CD8-positive, alpha-beta memory T cell (primary cell): ENCODE measurements around the gene GOLGB1. TPM values are rescaled to one million over a fixed set of nuclear protein-coding genes. Genes with fewer than 3 reads are reported as not detected.
"Not testable (repeated sequence)": the region's sequence is repeated elsewhere in the genome, so short reads cannot be mapped to it uniquely, and the experiment has no call there.

Source experiments
- CTCF ChIA-PET: fragments of 350-600 bp; sonication (Branson Sonifier 250); formaldehyde crosslinking; loops from one replicate; lab custom pipeline; 2021; ENCODE audit warnings: antibody characterized with exemption; lab: Charles Lee
- POLR2A ChIA-PET: fragments of 350-600 bp; sonication (Branson Sonifier 250); formaldehyde crosslinking; loops from one replicate; lab custom pipeline; 2021; ENCODE audit warnings: antibody characterized with exemption; lab: Charles Lee
- DNase-seq, 5 donors: peaks; one replicate each; pipeline versions ENCODE4 v3.0.0 to v3.0.0-alpha.2; 2020 to 2022; ENCODE audit warnings: mixed read lengths in 1 of 5
- H3K27ac ChIP-seq: one replicate; pipeline ENCODE4 v1.7.0; 2013; ENCODE audit warnings: low read depth, mild to moderate bottlenecking, low read length, moderate library complexity
- H3K27me3 ChIP-seq: 2 replicates; pipeline ENCODE4 v1.7.0; 2013; ENCODE audit warnings: low read length, mild to moderate bottlenecking; ENCODE audit not compliant: insufficient read depth, poor library complexity, severe bottlenecking
- H3K36me3 ChIP-seq: 2 replicates; pipeline ENCODE4 v1.7.0; 2013; ENCODE audit warnings: mild to moderate bottlenecking, low read length, moderate library complexity; ENCODE audit not compliant: insufficient read depth
- H3K4me1 ChIP-seq: 2 replicates; pipeline ENCODE4 v1.7.0; 2013; ENCODE audit warnings: mild to moderate bottlenecking, low read length, moderate library complexity; ENCODE audit not compliant: insufficient read depth
- H3K4me3 ChIP-seq: 2 replicates; pipeline ENCODE4 v1.7.0; 2013; ENCODE audit warnings: mild to moderate bottlenecking, low read length
- H3K9me3 ChIP-seq: 2 replicates; pipeline ENCODE4 v1.7.0; 2013; ENCODE audit warnings: mild to moderate bottlenecking, low read length
- H3K27ac Mint-ChIP-seq, 8 donors: one replicate each; pipeline ENCODE4 v1.8.0; 2020 to 2021; ENCODE audit warnings: mixed read lengths in 8 of 8, mild to moderate bottlenecking in 6 of 8, inconsistent platforms in 3 of 8, moderate library complexity in 3 of 8
- H3K27me3 Mint-ChIP-seq, 2 donors: one replicate each; pipeline ENCODE4 v1.8.0; 2020 to 2021; ENCODE audit warnings: mixed read lengths in 2 of 2, mild to moderate bottlenecking in 1 of 2, moderate library complexity in 1 of 2
- H3K36me3 Mint-ChIP-seq, 3 donors: one replicate each; pipeline ENCODE4 v1.8.0; 2020 to 2021; ENCODE audit warnings: mixed read lengths in 3 of 3, inconsistent platforms in 1 of 3, mild to moderate bottlenecking in 1 of 3
- H3K4me1 Mint-ChIP-seq, 3 donors: one replicate each; pipeline ENCODE4 v1.8.0; 2020 to 2021; ENCODE audit warnings: mixed read lengths in 3 of 3, inconsistent platforms in 1 of 3, mild to moderate bottlenecking in 1 of 3
- H3K4me3 Mint-ChIP-seq, 7 donors: one replicate each; pipeline ENCODE4 v1.8.0; 2020 to 2021; ENCODE audit warnings: mixed read lengths in 7 of 7, mild to moderate bottlenecking in 6 of 7, moderate library complexity in 4 of 7, inconsistent platforms in 2 of 7
- H3K9me3 Mint-ChIP-seq, 5 donors: one replicate each; pipeline ENCODE4 v1.8.0; 2020 to 2022; ENCODE audit warnings: mixed read lengths in 5 of 5, mild to moderate bottlenecking in 3 of 5, moderate library complexity in 2 of 5, inconsistent platforms in 1 of 5
- polyA plus RNA-seq: library from polyadenylated mRNA; unstranded; fragments of 300-500 nt; fragmentation: Illumina TruSeq; gene quantifications from one replicate; pipeline ENCODE4 v1.2.3, GENCODE V29; 2021
- total RNA-seq, 2 experiments: library from RNA; stranded (reverse); gene quantifications; one replicate each; pipeline ENCODE4 v1.2.3, GENCODE V29; 2021

The GOLGB1 gene
- total and polyA plus RNA-seq, 3 experiments from 2014 or later, result 16.0 to 20.6 (median 17.3) TPM

DNA sequence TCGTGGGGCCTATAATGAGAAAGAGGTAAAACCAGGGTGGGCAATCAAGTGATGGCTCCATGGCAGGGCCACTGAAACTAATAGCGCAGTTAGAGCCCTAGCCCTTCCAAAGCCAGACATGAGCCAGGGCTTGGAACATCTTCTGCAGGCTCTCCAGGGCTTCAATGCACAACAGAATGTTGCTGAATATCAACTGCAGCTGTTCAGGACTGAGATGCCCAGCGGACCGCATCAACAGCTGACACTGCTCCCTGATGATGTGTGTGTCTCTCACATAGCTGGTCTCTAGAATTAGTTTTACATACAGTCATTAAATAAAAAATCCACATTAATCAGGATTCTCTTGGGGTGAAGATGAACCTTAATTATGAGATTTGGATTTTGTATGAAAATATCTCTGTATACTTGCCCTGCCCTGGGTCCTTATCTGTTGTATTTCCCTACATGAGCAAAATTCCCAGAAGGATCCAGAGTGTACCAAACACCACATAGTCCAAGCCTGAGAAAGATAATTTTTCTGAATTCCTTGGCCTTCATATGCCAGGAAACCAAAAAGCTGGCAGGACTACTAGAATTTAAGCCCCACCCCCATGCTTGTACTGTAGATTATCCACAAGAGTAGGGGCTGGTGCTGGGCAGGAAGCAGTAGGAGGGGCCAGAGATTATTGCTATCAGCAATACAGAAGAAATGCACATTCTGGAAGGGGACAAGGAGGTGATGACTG is 7.7 kb upstream of the GOLGB1 start:
- H3K27ac Mint-ChIP-seq, result no peak overlapping the region
- peaks cover 0 to 4% (median 0%) of the 10 kb centered on the region in 3 donors for H3K36me3 Mint-ChIP-seq
- H3K4me3 Mint-ChIP-seq, result no peak overlapping the region
- no peaks in the 10 kb centered on the region for H3K4me1 Mint-ChIP-seq
- ChIA-PET POLR2A (no interaction called here), CTCF (no interaction called here)
- Histone ChIP-seq H3K27me3 (no peaks in the 10 kb centered on the region), H3K36me3 (no peaks in the 10 kb centered on the region), H3K9me3 (no peaks in the 10 kb centered on the region), H3K27ac (no peak overlapping the region), H3K4me3 (no peak overlapping the region), H3K4me1 (no peaks in the 10 kb centered on the region)
- H3K9me3 Mint-ChIP-seq, result no peaks in the 10 kb centered on the region
- peaks cover 4 to 12% of the 10 kb centered on the region in 2 donors for H3K27me3 Mint-ChIP-seq
- DNase-seq, result no peak

DNA sequence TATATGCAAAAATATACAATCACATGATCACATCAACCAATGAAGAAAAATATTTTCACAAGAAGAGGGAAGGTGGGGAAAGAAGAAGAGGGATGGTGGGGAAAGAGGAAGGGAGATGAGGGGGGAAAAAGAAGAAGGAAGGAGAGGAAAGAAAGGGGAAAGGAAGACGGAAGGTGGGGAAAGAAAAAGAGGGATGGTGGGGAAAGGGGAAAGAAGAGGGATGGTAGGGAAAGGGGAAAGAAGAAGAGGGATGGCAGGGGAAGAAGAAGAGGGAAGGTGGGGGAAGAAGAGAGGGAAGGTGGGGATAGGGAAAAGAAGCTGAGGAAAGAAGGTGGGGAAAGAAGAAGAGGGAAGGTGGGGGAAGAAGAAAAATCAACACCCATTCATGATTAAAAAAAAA is 3.2 kb upstream of the GOLGB1 start:
- no peaks in the 10 kb centered on the region for H3K36me3 ChIP-seq
- no peaks in the 10 kb centered on the region for H3K27me3 ChIP-seq
- no peak overlapping the region for H3K27ac ChIP-seq
- Mint-ChIP-seq H3K4me3 (no peak overlapping the region), H3K36me3 (peaks cover 1 to 4% (median 1%) of the 10 kb centered on the region in 3 donors), H3K9me3 (peaks cover 0 to 2% (median 0%) of the 10 kb centered on the region in 5 donors), H3K27ac (no peak overlapping the region), H3K27me3 (peaks cover 13 to 14% of the 10 kb centered on the region in 2 donors), H3K4me1 (peaks cover 0 to 3% (median 0%) of the 10 kb centered on the region in 3 donors)
- DNase-seq, result no peak
- H3K4me1 ChIP-seq, result peaks cover 19% of the 10 kb centered on the region
- ChIA-PET CTCF (no interaction called here), POLR2A (no interaction called here)
- no peak overlapping the region for H3K4me3 ChIP-seq
- H3K9me3 ChIP-seq, result no peaks in the 10 kb centered on the region

DNA sequence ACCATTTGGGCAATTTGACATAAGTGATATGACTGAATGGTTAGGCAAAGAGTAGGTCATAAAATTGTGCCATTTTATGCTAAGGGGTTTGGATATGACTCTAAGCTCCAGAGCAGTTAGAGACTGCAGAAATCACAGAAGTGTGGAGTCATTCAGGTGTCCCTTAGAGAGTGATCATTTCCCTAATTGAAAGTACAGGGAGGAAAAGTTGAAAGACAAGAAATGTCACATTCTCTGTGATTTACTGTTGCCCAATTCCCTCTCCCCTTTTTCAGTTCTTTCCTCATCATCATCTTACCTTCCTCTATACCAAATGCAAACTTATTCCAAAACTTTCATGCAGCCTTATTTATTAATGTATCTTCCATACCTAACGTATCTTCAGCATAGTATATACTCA is 2.7 kb upstream of the GOLGB1 start:
- no peaks in the 10 kb centered on the region for H3K36me3 ChIP-seq
- no peaks in the 10 kb centered on the region for H3K9me3 ChIP-seq
- DNase-seq, result no peak
- H3K27me3 ChIP-seq, result no peaks in the 10 kb centered on the region
- ChIA-PET CTCF (no interaction called here), POLR2A (no interaction called here)
- Mint-ChIP-seq H3K4me1 (peaks cover 0 to 6% (median 4%) of the 10 kb centered on the region in 3 donors), H3K27ac (no peak overlapping the region), H3K27me3 (peaks cover 13 to 14% of the 10 kb centered on the region in 2 donors), H3K4me3 (no peak overlapping the region), H3K36me3 (peaks cover 1 to 4% (median 1%) of the 10 kb centered on the region in 3 donors), H3K9me3 (peaks cover 0 to 2% (median 0%) of the 10 kb centered on the region in 5 donors)
- H3K4me1 ChIP-seq, result peaks cover 23% of the 10 kb centered on the region
- H3K4me3 ChIP-seq, result no peak overlapping the region
- H3K27ac ChIP-seq, result no peak overlapping the region

DNA sequence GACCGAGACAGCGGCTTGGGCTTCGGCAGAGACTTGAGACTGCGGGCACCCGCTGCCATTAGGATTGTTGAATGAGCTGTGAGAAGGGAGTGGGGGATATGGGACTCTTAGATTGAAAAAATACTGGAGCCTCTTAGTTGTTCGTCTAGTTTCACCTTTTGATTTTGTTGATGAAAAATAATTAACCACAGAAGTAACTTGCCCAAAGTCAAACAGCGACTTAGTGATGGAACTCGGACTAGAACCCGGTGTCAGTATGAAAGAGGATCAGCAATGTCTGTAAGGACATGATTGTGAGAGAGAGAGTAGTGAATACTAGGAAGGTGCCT is 510 bp upstream of the GOLGB1 start:
- peaks cover 0 to 1% (median 1%) of the 10 kb centered on the region in 3 donors for H3K36me3 Mint-ChIP-seq

DNA sequence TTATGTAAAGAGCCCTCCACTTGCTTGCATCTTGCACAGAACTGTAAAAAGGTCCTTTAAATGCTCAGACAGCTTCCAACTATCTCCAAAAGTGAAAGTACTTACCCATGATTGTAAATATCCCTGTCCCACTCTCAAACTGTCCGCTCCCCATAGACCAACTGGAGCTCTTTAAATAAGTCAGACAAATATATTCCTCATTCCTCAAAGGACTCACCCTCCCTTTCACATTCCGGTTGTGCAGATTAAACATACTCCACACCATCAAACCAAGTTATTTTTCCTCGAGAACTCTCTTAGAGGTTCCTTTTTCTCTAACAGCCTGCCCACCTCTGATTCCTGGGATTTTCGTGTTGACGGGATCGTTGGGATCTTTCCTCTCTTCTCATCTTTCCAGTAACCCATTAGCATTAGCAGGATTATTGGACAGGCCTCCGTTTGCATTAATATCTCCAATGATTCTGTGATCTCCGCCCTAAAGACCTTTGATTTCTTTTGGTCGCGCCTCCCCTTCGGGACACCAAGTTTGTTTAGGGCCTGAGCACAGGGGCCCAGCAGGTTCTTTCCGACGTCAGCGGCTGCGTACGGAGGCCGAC is 763 bp downstream of the GOLGB1 start:
- Mint-ChIP-seq H3K4me1 (peaks cover 9 to 21% (median 13%) of the 10 kb centered on the region in 3 donors), H3K4me3 (no peak overlapping the region), H3K27ac (no peak overlapping the region), H3K27me3 (peaks cover 8 to 13% of the 10 kb centered on the region in 2 donors), H3K36me3 (peaks cover 0 to 2% (median 1%) of the 10 kb centered on the region in 3 donors), H3K9me3 (peaks cover 0 to 2% (median 0%) of the 10 kb centered on the region in 5 donors)
- ChIA-PET CTCF (interaction anchor here (1.0 to 1.5 kb wide), 2 partner anchors 10 to 24 kb away, joined by 3 to 4 read pairs; no protein-coding TSS in a partner anchor), POLR2A (interaction anchor here (0.7 to 0.9 kb wide), 2 partner anchors 94 to 636 kb away, joined by 3 to 4 read pairs; partner anchors contain the start of gene FAM162A)
- H3K9me3 ChIP-seq, result no peaks in the 10 kb centered on the region
- H3K4me3 ChIP-seq, result peak overlapping the region; percentile 90
- H3K4me1 ChIP-seq, result peaks cover 23% of the 10 kb centered on the region
- peak overlapping the region; percentile 99 for H3K27ac ChIP-seq
- peak in 2 of 5 donors; percentile 3 to 14 for DNase-seq
- no peaks in the 10 kb centered on the region for H3K36me3 ChIP-seq
- no peaks in the 10 kb centered on the region for H3K27me3 ChIP-seq

More for the DNA sequence above, 510 bp upstream of the GOLGB1 start:
- Histone ChIP-seq H3K9me3 (no peaks in the 10 kb centered on the region), H3K4me1 (peaks cover 23% of the 10 kb centered on the region), H3K4me3 (peak overlapping the region; percentile 69), H3K36me3 (no peaks in the 10 kb centered on the region), H3K27me3 (no peaks in the 10 kb centered on the region), H3K27ac (peak overlapping the region; percentile 99)
- Mint-ChIP-seq H3K27ac (no peak overlapping the region), H3K9me3 (peaks cover 0 to 2% (median 0%) of the 10 kb centered on the region in 5 donors), H3K4me3 (no peak overlapping the region), H3K4me1 (peaks cover 4 to 15% (median 8%) of the 10 kb centered on the region in 3 donors), H3K27me3 (peaks cover 8 to 13% of the 10 kb centered on the region in 2 donors)
- ChIA-PET POLR2A (interaction anchor here (0.5 to 0.6 kb wide), 3 partner anchors 35 to 1277 kb away, joined by 3 to 7 read pairs (median 5); partner anchors contain the start of gene SEMA5B), CTCF (no interaction called here)
- no peak for DNase-seq

DNA sequence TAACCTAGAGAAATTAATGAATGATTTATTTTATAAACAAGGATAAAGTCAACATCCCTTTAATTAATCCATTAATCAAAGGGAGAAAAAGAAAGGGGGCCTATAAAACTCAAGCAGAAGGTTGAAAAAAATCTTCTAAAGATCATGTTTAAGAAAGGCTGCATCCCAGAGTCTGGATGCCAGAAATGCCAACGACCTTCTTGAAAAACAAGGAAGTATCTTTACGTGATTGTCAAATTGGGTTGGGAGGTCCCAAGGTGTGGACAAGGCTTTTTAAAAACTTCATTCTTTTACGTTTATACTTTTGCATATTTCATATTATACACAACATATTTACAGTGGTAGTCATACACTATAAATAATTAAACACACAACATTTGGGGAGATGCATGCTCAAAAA is 1.6 kb downstream of the GOLGB1 start:
- Histone ChIP-seq H3K4me3 (peak overlapping the region; percentile 90), H3K27me3 (no peaks in the 10 kb centered on the region), H3K9me3 (no peaks in the 10 kb centered on the region), H3K4me1 (peaks cover 23% of the 10 kb centered on the region), H3K36me3 (no peaks in the 10 kb centered on the region), H3K27ac (no peak overlapping the region)
- peaks cover 8 to 13% of the 10 kb centered on the region in 2 donors for H3K27me3 Mint-ChIP-seq
- ChIA-PET CTCF (interaction anchor here (1.5 kb wide), 1 partner anchor 9 kb away, joined by 3 read pairs; no protein-coding TSS in a partner anchor), POLR2A (no interaction called here)
- H3K27ac Mint-ChIP-seq, result peak overlapping the region in 2 of 8 donors; percentile 15 to 48
- no peak overlapping the region for H3K4me3 Mint-ChIP-seq
- H3K9me3 Mint-ChIP-seq, result peaks cover 0 to 2% (median 0%) of the 10 kb centered on the region in 5 donors
- H3K36me3 Mint-ChIP-seq, result peaks cover 4 to 7% (median 5%) of the 10 kb centered on the region in 3 donors
- peaks cover 9 to 24% (median 13%) of the 10 kb centered on the region in 3 donors for H3K4me1 Mint-ChIP-seq
- no peak for DNase-seq

DNA sequence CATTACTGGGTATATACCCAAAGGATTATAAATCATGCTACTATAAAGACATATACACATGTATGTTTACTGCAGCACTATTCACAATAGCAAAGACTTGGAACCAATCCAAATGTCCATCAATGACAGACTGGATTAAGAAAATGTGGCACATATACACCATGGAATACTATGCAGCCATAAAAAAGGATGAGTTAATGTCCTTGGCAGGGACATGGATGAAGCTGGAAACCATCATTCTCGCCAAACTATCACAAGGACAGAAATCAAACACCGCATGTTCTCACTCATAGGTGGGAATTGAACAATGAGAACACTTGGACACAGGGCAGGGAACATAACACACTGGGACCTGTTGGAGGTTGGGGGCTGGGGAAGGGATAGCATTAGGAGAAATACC is 6.4 kb downstream of the GOLGB1 start:
- CTCF ChIA-PET, H3K36me3 ChIP-seq, H3K4me3 ChIP-seq, POLR2A ChIA-PET, H3K27me3 Mint-ChIP-seq, H3K27ac ChIP-seq, DNase-seq, H3K4me3 Mint-ChIP-seq, H3K4me1 ChIP-seq, H3K9me3 ChIP-seq, H3K27me3 ChIP-seq, H3K9me3 Mint-ChIP-seq: not testable (repeated sequence)
- Mint-ChIP-seq H3K27ac (peak overlapping the region in 1 of 8 donors; percentile 8), H3K4me1 (peaks cover 38 to 67% (median 46%) of the 10 kb centered on the region in 3 donors), H3K36me3 (peaks cover 10 to 28% (median 13%) of the 10 kb centered on the region in 3 donors)

DNA sequence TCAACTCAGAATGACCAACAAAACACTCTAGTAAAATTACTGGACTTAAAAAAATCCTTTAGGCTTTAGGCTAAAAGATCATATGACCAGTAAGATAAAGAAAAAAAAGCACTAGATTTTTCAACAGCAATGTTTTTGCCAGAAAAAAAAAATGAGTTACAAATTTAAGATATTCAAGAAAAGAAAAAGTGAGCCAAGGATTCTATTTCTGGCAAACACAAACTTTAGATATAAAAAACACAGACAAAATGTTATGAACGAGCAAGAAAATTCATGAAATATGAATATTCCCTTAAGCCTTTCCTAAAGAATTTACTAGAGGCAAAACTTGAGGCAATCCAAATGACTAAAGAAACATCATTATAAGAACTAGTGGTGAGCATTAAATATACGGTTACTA is 8.6 kb downstream of the GOLGB1 start:
- peaks cover 0 to 2% (median 0%) of the 10 kb centered on the region in 5 donors for H3K9me3 Mint-ChIP-seq
- Histone ChIP-seq H3K4me3 (no peak overlapping the region), H3K9me3 (no peaks in the 10 kb centered on the region), H3K4me1 (no peaks in the 10 kb centered on the region), H3K27ac (no peak overlapping the region), H3K36me3 (no peaks in the 10 kb centered on the region), H3K27me3 (no peaks in the 10 kb centered on the region)
- H3K27ac Mint-ChIP-seq, result no peak overlapping the region
- peaks cover 13 to 33% (median 16%) of the 10 kb centered on the region in 3 donors for H3K36me3 Mint-ChIP-seq
- H3K4me3 Mint-ChIP-seq, result no peak overlapping the region
- CTCF ChIA-PET, result no interaction called here
- POLR2A ChIA-PET, result no interaction called here
- peaks cover 0 to 1% of the 10 kb centered on the region in 2 donors for H3K27me3 Mint-ChIP-seq
- no peak for DNase-seq
- peaks cover 42 to 73% (median 64%) of the 10 kb centered on the region in 3 donors for H3K4me1 Mint-ChIP-seq
